Sigmoid colon (tissue), 7 donors: ENCODE results near the gene AEBP1. TPM values are rescaled to one million over a fixed set of nuclear protein-coding genes. Genes with fewer than 3 reads are reported as not detected.

Experiments used
- DNase-seq: peaks from one replicate; pipeline ENCODE4 v3.0.0-alpha.2; 2019
- H3K27ac ChIP-seq, 4 donors: fragments of 200-600 bp; sonication (generic); one replicate each; pipeline ENCODE4 v1.5.1; 2016 to 2019; ENCODE audit warnings: mild to moderate bottlenecking in 1 of 4
- H3K27me3 ChIP-seq, 3 donors: fragments of 200-600 bp; sonication (generic); one replicate each; pipeline ENCODE4 v1.5.1; 2019; ENCODE audit warnings: mild to moderate bottlenecking in 1 of 3
- H3K36me3 ChIP-seq, 4 donors: fragments of 200-600 bp; sonication (generic); one replicate each; pipeline ENCODE4 v1.5.1; 2016 to 2019
- H3K4me1 ChIP-seq, 4 donors: fragments of 200-600 bp; sonication (generic); one replicate each; pipeline ENCODE4 v1.5.1; 2017 to 2019
- H3K4me3 ChIP-seq, 4 donors: fragments of 200-600 bp; sonication (generic); one replicate each; pipeline ENCODE4 v1.5.1; 2017 to 2019; ENCODE audit warnings: mild to moderate bottlenecking in 2 of 4, moderate library complexity in 1 of 4
- H3K9me3 ChIP-seq, 4 donors: fragments of 200-600 bp in 3 of 4; sonication (generic) in 3 of 4; one replicate each; pipeline versions ENCODE4 v1.5.1 to v1.6.1; 2013 to 2019
- EP300 ChIP-seq, 4 donors: sonication (generic); formaldehyde crosslinking; IDR thresholded peaks; one replicate each; pipeline ENCODE4 v1.6.1; 2017; ENCODE audit warnings: antibody characterized with exemption in 4 of 4
- POLR2A ChIP-seq, 2 donors: fragments of 450-650 bp; IDR thresholded peaks; one replicate each; pipeline ENCODE4 v1.6.1; 2016; ENCODE audit warnings: antibody characterized with exemption in 2 of 2, mild to moderate bottlenecking in 2 of 2, moderate library complexity in 2 of 2
- POLR2AphosphoS5 ChIP-seq, 4 donors: sonication (generic); formaldehyde crosslinking; IDR thresholded peaks; one replicate each; pipeline ENCODE4 v1.6.1; 2017; ENCODE audit warnings: antibody characterized with exemption in 4 of 4
- WGBS, 2 donors: extraction: QIAGEN DNeasy Blood & Tissue Kit; methylation state at CpG; one replicate each; pipeline ENCODE4 v1.1.7; 2013; 5-methylcytosine and 5-hydroxymethylcytosine counted together
- intact Hi-C: fragments of 100-400 bp; cut with DNase I; formaldehyde crosslinking; loops from one replicate; pipeline ENCODE4 v1.15.1; 2023
- polyA plus RNA-seq, 3 donors: library from polyadenylated mRNA; stranded (reverse); fragments of 200-250 nt; gene quantifications; one replicate each; pipeline ENCODE4 v1.2.3, GENCODE V29; 2013
- total RNA-seq, 4 donors: library from RNA; depleted of rRNA; stranded (reverse); fragments of >200 nt; gene quantifications; one replicate each; pipeline ENCODE4 v1.1.0, GENCODE V29; 2016
- TF ChIP-seq, protein P1 (sequence below), 4 experiments: fragments of 450-650 bp in 3 of 4; fragments of 200-600 bp in 1 of 4; IDR thresholded peaks; one replicate each; pipeline ENCODE4 v1.5.1; 2016 to 2019; ENCODE audit warnings: antibody characterized with exemption in 4 of 4, mild to moderate bottlenecking in 3 of 4, moderate library complexity in 2 of 4
- donor health status: healthy with polysubstance abuse.
- donor health status: Bipolar disorder and iron deficiency.
- donor health status: healthy.

Gene AEBP1
- total and polyA plus RNA-seq, 7 donors = 2.5 to 182 (median 74.6) TPM

DNA sequence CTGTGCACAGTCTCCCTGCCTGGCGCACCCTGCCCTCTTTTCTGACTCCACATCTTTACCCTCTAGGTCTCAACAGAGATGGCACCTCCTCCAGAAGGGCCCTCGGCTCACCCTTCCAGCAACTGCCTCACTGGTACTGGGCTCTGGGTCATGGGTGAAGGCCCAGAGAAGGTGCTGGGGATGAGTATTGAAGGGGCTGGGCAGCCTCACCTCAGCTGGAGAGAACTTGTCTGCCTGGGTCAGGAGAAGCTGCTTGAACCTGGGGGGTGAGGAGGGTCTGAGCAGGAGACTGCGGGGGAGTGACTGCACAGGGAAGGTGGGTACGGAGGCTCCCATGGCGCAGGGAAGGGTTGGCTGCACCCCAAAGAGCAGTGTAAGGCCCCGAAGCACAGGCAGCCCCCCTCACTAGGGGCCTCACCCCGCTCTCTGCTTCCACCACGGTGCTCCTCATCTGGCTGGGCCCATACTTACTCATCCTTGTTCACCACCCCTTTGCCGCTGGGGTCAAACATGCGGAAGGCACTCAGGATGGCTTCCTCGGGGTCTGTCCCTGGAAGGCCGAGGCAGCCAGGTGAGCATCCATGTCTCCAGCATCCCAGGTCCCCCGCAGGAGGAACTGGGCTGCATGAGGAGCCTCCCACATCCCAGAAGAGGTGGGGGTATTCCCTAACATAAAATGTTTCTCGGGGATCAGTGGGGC, 35.3 kb downstream of the AEBP1 start:
- no peaks in the 10 kb centered on the region for H3K9me3 ChIP-seq
- no peak overlapping the region for H3K4me3 ChIP-seq
- no peaks in the 10 kb centered on the region for H3K4me1 ChIP-seq
- TF ChIP-seq POLR2AphosphoS5 (IDR thresholded peaks at IDR 0.05) = no peak
- no peak for TF ChIP-seq EP300 (IDR thresholded peaks at IDR 0.05)
- TF ChIP-seq, protein P1, sequence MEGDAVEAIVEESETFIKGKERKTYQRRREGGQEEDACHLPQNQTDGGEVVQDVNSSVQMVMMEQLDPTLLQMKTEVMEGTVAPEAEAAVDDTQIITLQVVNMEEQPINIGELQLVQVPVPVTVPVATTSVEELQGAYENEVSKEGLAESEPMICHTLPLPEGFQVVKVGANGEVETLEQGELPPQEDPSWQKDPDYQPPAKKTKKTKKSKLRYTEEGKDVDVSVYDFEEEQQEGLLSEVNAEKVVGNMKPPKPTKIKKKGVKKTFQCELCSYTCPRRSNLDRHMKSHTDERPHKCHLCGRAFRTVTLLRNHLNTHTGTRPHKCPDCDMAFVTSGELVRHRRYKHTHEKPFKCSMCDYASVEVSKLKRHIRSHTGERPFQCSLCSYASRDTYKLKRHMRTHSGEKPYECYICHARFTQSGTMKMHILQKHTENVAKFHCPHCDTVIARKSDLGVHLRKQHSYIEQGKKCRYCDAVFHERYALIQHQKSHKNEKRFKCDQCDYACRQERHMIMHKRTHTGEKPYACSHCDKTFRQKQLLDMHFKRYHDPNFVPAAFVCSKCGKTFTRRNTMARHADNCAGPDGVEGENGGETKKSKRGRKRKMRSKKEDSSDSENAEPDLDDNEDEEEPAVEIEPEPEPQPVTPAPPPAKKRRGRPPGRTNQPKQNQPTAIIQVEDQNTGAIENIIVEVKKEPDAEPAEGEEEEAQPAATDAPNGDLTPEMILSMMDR (IDR thresholded peaks at IDR 0.05) = no peak
- no peak for TF ChIP-seq POLR2A (IDR thresholded peaks at IDR 0.05)
- H3K27ac ChIP-seq = no peak overlapping the region
- intact Hi-C loops = no loop called here
- DNase-seq = no peak
- H3K27me3 ChIP-seq = peaks cover 0 to 2% (median 0%) of the 10 kb centered on the region in 3 donors
- 90% methylated on average over 14 of the region's 14 CpGs for WGBS, 2 donors
- no peaks in the 10 kb centered on the region for H3K36me3 ChIP-seq

DNA sequence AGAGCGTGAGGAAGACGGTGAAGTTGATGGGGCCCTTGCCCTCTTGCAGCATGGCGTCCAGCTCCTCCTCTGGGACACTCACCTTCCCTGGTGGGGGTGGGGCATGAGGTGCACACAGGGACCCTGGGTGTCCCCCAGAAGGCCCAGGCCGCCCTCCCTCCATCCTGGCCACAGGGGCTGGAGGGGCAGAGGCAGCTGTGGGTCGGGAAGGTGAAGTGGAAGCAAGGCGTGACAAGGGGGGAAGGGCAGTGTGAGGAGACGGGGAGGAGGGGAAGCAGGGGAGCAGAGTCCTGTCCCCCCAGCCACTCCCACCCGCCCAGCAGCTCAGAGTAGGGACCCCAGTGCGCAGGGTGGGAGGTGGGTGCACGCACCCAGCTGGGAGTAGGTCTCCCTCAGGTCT, 36.2 kb downstream of the AEBP1 start:
- intact Hi-C loops = no loop called here
- Histone ChIP-seq H3K9me3 (no peaks in the 10 kb centered on the region), H3K27me3 (peaks cover 0 to 11% (median 6%) of the 10 kb centered on the region in 3 donors), H3K27ac (no peak overlapping the region), H3K36me3 (no peaks in the 10 kb centered on the region), H3K4me3 (no peak overlapping the region), H3K4me1 (peaks cover 0 to 4% (median 2%) of the 10 kb centered on the region in 4 donors)
- DNase-seq = peak; percentile 53
- TF ChIP-seq POLR2AphosphoS5 (IDR thresholded peaks at IDR 0.05) (no peak), POLR2A (IDR thresholded peaks at IDR 0.05) (no peak), EP300 (IDR thresholded peaks at IDR 0.05) (no peak)
- TF ChIP-seq, protein P1 (IDR thresholded peaks at IDR 0.05) = no peak
- WGBS, 2 donors = 85 to 88% methylated on average over 10 of the region's 10 CpGs

DNA sequence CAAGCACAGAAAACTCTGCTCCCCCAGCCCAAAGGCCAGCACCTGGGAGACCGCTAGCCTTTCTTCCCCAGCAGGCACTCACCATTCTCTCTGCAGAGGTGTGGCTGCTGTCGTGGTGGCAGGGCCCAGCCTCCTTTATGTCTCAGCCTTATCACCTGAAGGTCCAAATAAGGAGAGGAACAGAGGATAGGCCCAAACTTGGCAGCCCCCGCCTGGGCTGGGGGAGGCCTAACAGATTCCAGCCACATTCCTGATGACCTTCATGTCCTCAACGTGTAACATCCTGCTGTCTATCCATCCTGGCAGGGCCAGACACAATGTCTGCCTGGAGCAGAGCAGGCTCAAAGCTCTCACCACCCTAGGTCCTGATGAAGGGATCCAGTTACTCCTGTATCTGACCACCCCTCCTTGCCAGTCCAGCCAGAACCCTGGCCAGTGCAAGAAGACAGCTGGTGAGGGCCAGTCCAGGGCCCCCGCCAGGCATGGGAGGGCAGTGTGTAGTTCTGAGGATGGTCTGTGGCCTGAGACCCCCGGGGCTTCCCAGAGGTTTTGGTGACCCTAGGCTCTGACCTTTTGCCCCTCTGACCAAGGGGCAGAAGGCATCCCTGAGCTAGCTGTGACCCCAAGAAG, 37.2 kb downstream of the AEBP1 start, which contains the start of gene MYL7:
TSS of gene MYL7 (minus strand) at position 112 of the 630 bp plus-strand sequence. CDS start at position 85, 27 bp downstream.
- peaks cover 4 to 21% (median 16%) of the 10 kb centered on the region in 3 donors for H3K27me3 ChIP-seq
- 72 to 85% methylated on average over 6 of the region's 6 CpGs for WGBS, 2 donors
- no peak within 1 kb of the TSS for H3K27ac ChIP-seq
- peak; percentile 65 for DNase-seq
- peaks cover 0 to 14% (median 12%) of the 10 kb centered on the region in 4 donors for H3K4me1 ChIP-seq
- TF ChIP-seq POLR2A (IDR thresholded peaks at IDR 0.05) = no peak
- TF ChIP-seq POLR2AphosphoS5 (IDR thresholded peaks at IDR 0.05) = no peak
- no peak for TF ChIP-seq EP300 (IDR thresholded peaks at IDR 0.05)
- TF ChIP-seq, protein P1 (IDR thresholded peaks at IDR 0.05) = no peak
- intact Hi-C loops = no loop called here
- H3K4me3 ChIP-seq = no peak within 1 kb of the TSS
- no peaks in the 10 kb centered on the region for H3K9me3 ChIP-seq
- H3K36me3 ChIP-seq = no peaks in the 10 kb centered on the region

DNA sequence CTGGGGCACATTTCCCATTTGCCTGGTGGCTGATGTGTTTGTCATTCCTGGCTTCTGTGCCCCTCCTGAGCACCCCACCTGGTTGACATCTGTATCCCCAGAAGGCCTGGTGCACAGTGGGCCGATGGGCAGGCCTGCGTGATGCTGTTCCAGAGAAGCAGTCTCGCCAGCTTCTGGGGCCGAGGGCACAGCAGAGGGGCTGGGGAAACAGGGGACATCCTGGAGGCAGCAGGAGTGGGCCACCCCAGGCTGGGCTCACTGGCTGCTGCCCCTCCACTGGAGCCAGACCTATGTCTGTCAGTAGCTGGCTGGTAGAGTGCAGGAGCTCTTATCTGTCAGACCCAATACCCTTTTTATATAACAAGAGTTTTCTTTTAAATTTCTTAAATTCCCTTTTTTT, 37.9 kb downstream of the AEBP1 start:
- intact Hi-C loops = no loop called here
- Histone ChIP-seq H3K27me3 (peaks cover 4 to 28% (median 17%) of the 10 kb centered on the region in 3 donors), H3K27ac (no peak overlapping the region), H3K36me3 (no peaks in the 10 kb centered on the region), H3K4me1 (peaks cover 0 to 17% (median 16%) of the 10 kb centered on the region in 4 donors), H3K9me3 (no peaks in the 10 kb centered on the region), H3K4me3 (no peak overlapping the region)
- peak; percentile 51 for DNase-seq
- no peak for TF ChIP-seq POLR2AphosphoS5 (IDR thresholded peaks at IDR 0.05)
- no peak for TF ChIP-seq EP300 (IDR thresholded peaks at IDR 0.05)
- TF ChIP-seq POLR2A (IDR thresholded peaks at IDR 0.05) = no peak
- TF ChIP-seq, protein P1 (IDR thresholded peaks at IDR 0.05) = no peak
- 94 to 96% methylated on average over 4 of the region's 4 CpGs for WGBS, 2 donors
